Lower lobe of right lung (tissue), 2 donors: ENCODE data around the gene TEKT3. TPM values are rescaled to one million over a fixed set of nuclear protein-coding genes. Genes with fewer than 3 reads are reported as not detected.

ENCODE experiments used
- ATAC-seq, 2 donors: fragments of 200-7000 bp; cut with Tn5 transposase; one replicate each; pipeline ENCODE4 v1.9.1; 2020 to 2022; ENCODE audit warnings: mild to moderate bottlenecking in 2 of 2, moderate library complexity in 2 of 2
- DNase-seq: peaks from one replicate; pipeline ENCODE4 v3.0.0-alpha.2; 2020
- H3K27ac ChIP-seq: fragments of 200-600 bp; one replicate; pipeline ENCODE4 v1.8.0; 2022
- H3K27me3 ChIP-seq: fragments of 200-600 bp; one replicate; pipeline ENCODE4 v1.8.0; 2022; ENCODE audit warnings: low read depth
- H3K36me3 ChIP-seq: fragments of 200-600 bp; one replicate; pipeline ENCODE4 v1.8.0; 2022; ENCODE audit warnings: mild to moderate bottlenecking
- H3K4me1 ChIP-seq: fragments of 200-600 bp; one replicate; pipeline ENCODE4 v1.8.0; 2022
- H3K4me3 ChIP-seq: fragments of 200-600 bp; one replicate; pipeline ENCODE4 v1.8.0; 2022; ENCODE audit warnings: mild to moderate bottlenecking
- H3K9me3 ChIP-seq: fragments of 200-600 bp; one replicate; pipeline ENCODE4 v1.8.0; 2022
- CTCF ChIP-seq: fragments of 200-600 bp; IDR thresholded peaks from one replicate; pipeline ENCODE4 v1.8.0; 2022; ENCODE audit warnings: antibody characterized with exemption, mild to moderate bottlenecking
- intact Hi-C: fragments of 100-400 bp; cut with DNase I; formaldehyde crosslinking; loops from one replicate; pipeline ENCODE4 v1.11.0; 2022
- total RNA-seq: library from RNA; stranded (reverse); fragmentation: NEBNext Ultra II Directional; extraction: Animal tissue kit (Norgen Biotek cat#: 25700); gene quantifications from one replicate; pipeline ENCODE4 v1.2.1, GENCODE V29; 2021
- donor health status: DM: no; HTN: yes; CAD: no; lungs with severe emphysema.

The TEKT3 gene
- total RNA-seq, 1 donor from 2014 or later = 2.2 TPM

- Histone ChIP-seq H3K4me3 (no peak overlapping the region), H3K36me3 (no peaks in the 10 kb centered on the region), H3K9me3 (no peaks in the 10 kb centered on the region), H3K4me1 (peaks cover 12% of the 10 kb centered on the region), H3K27me3 (peaks cover 4% of the 10 kb centered on the region), H3K27ac (no peak overlapping the region)
- intact Hi-C loops = no loop called here
- DNase-seq (no peak), ATAC-seq (no peak)
- no peak for TF ChIP-seq CTCF
These were observed 73.4 kb downstream of the TEKT3 start for GRCh38 chr17:15267996-15268395.

GRCh38 chr17:15266325-15267125, 74.9 kb downstream of the TEKT3 start:
- Histone ChIP-seq H3K4me3 (no peak overlapping the region), H3K27ac (no peak overlapping the region), H3K36me3 (no peaks in the 10 kb centered on the region), H3K4me1 (peaks cover 9% of the 10 kb centered on the region), H3K27me3 (peaks cover 12% of the 10 kb centered on the region), H3K9me3 (no peaks in the 10 kb centered on the region)
- TF ChIP-seq CTCF = no peak
- intact Hi-C loops = no loop called here
- DNase-seq = no peak
- no peak for ATAC-seq

- ATAC-seq (no peak), DNase-seq (no peak)
- H3K4me1 ChIP-seq = peaks cover 17% of the 10 kb centered on the region
- H3K9me3 ChIP-seq = no peaks in the 10 kb centered on the region
- H3K27me3 ChIP-seq = peaks cover 12% of the 10 kb centered on the region
- no peak for TF ChIP-seq CTCF
- H3K4me3 ChIP-seq = peak within 1 kb of the TSS; percentile 69
- H3K36me3 ChIP-seq = no peaks in the 10 kb centered on the region
- intact Hi-C loops = no loop called here
- peak within 1 kb of the TSS; percentile 46 for H3K27ac ChIP-seq
These were observed 76.3 kb downstream of the TEKT3 start, which contains the start of gene PMP22 for GRCh38 chr17:15265131-15265530. Gene PMP22 (minus strand): TSS chr17:15265326. CDS start chr17:15260727, 4,599 bp downstream.

- Histone ChIP-seq H3K4me1 (peaks cover 19% of the 10 kb centered on the region), H3K4me3 (peak overlapping the region; percentile 69), H3K27me3 (peaks cover 12% of the 10 kb centered on the region), H3K9me3 (no peaks in the 10 kb centered on the region), H3K36me3 (no peaks in the 10 kb centered on the region), H3K27ac (peak overlapping the region; percentile 46)
- peak; percentile 72 for DNase-seq
- intact Hi-C loops = no loop called here
- no peak for TF ChIP-seq CTCF
- ATAC-seq = no peak
These were observed 76.9 kb downstream of the TEKT3 start for GRCh38 chr17:15264542-15264941.

GRCh38 chr17:15263680-15264079, 77.7 kb downstream of the TEKT3 start:
- Histone ChIP-seq H3K36me3 (peaks cover 8% of the 10 kb centered on the region), H3K4me3 (peak overlapping the region; percentile 69), H3K27me3 (peaks cover 12% of the 10 kb centered on the region), H3K4me1 (peaks cover 24% of the 10 kb centered on the region), H3K27ac (peak overlapping the region; percentile 91), H3K9me3 (no peaks in the 10 kb centered on the region)
- TF ChIP-seq CTCF = no peak
- DNase-seq = no peak
- ATAC-seq = no peak
- intact Hi-C loops = no loop called here
